ENCODE measurements around the gene STYK1.
"Not testable (repeated sequence)": the region's sequence is repeated elsewhere in the genome, so short reads cannot be mapped to it uniquely, and the experiment has no call there.

The STYK1 gene

GRCh38 chr12:10620078-10620779 is 53.6 kb downstream of the STYK1 start:
- DNase-seq (ENCODE audit: low spot score): no peak

- DNase-seq (ENCODE audit: low spot score): no peak
Measured at GRCh38 chr12:10618338-10618987, 55.4 kb downstream of the STYK1 start.

GRCh38 chr12:10617863-10618262 is 56.0 kb downstream of the STYK1 start:
- no peak for DNase-seq (ENCODE audit: low spot score)

- DNase-seq (ENCODE audit: low spot score): no peak
Measured at GRCh38 chr12:10615532-10615931, 58.3 kb downstream of the STYK1 start.

GRCh38 chr12:10614056-10614370 is 59.8 kb downstream of the STYK1 start:
- DNase-seq (ENCODE audit: low spot score): no peak

GRCh38 chr12:10613349-10614055 is 60.4 kb downstream of the STYK1 start, which contains the start of gene MAGOHB:
Gene MAGOHB (minus strand): TSS chr12:10613609. CDS start chr12:10613532, 77 bp downstream.
- DNase-seq (ENCODE audit: low spot score): peak; percentile 96

GRCh38 chr12:10612984-10613348 is 60.9 kb downstream of the STYK1 start:
- no peak for DNase-seq (ENCODE audit: low spot score)

- DNase-seq (ENCODE audit: low spot score): no peak
Measured at GRCh38 chr12:10612110-10612509, 61.7 kb downstream of the STYK1 start.

- not testable (repeated sequence) for DNase-seq (ENCODE audit: low spot score)
Measured at GRCh38 chr12:10611258-10611657, 62.6 kb downstream of the STYK1 start.

GRCh38 chr12:10610188-10610587 is 63.7 kb downstream of the STYK1 start:
- no peak for DNase-seq (ENCODE audit: low spot score)

GRCh38 chr12:10607885-10608458 is 65.9 kb downstream of the STYK1 start:
- peak; percentile 20 for DNase-seq (ENCODE audit: low spot score)

- DNase-seq (ENCODE audit: low spot score): no peak
Measured at GRCh38 chr12:10601860-10602259, 72.0 kb downstream of the STYK1 start.

- no peak for DNase-seq (ENCODE audit: low spot score)
Measured at GRCh38 chr12:10600988-10601387, 72.9 kb downstream of the STYK1 start.

- DNase-seq (ENCODE audit: low spot score): no peak
Measured at GRCh38 chr12:10595881-10596280, 78.0 kb downstream of the STYK1 start.

- no peak for DNase-seq (ENCODE audit: low spot score)
Measured at GRCh38 chr12:10590966-10591365, 82.9 kb downstream of the STYK1 start.

GRCh38 chr12:10584415-10584814 is 89.4 kb downstream of the STYK1 start:
- DNase-seq (ENCODE audit: low spot score): no peak

- DNase-seq (ENCODE audit: low spot score): no peak
Measured at GRCh38 chr12:10582704-10583103, 91.1 kb downstream of the STYK1 start.

- DNase-seq (ENCODE audit: low spot score): not testable (repeated sequence)
Measured at GRCh38 chr12:10582133-10582532, 91.7 kb downstream of the STYK1 start.

- DNase-seq (ENCODE audit: low spot score): no peak
Measured at GRCh38 chr12:10574307-10574706, 99.5 kb downstream of the STYK1 start.

GRCh38 chr12:10572021-10572490 is 101.8 kb downstream of the STYK1 start:
- not testable (repeated sequence) for DNase-seq (ENCODE audit: low spot score)

- no peak for DNase-seq (ENCODE audit: low spot score)
Measured at GRCh38 chr12:10571141-10571540, 102.7 kb downstream of the STYK1 start.

Measured in hematopoietic multipotent progenitor cell treated with erythropoietin and hydrocortisone succinate and interleukin-3 and kit ligand, for 15 days (in vitro differentiated cells).